HFFc6 (cell line): ENCODE data around the gene IGFALS. TPM values are rescaled to one million over a fixed set of nuclear protein-coding genes. Genes with fewer than 3 reads are reported as not detected.

Experiments
- DNase-seq: peaks from one replicate; pipeline ENCODE4 v3.0.0-alpha.2; 2018
- H3K27ac Mint-ChIP-seq: 2 replicates; pipeline ENCODE4 v1.8.0; 2020; ENCODE audit warnings: mild to moderate bottlenecking, mixed read lengths
- H3K27me3 Mint-ChIP-seq: 2 replicates; pipeline ENCODE4 v1.8.0; 2021; ENCODE audit warnings: mild to moderate bottlenecking, moderate library complexity, mixed read lengths; ENCODE audit not compliant: insufficient read depth
- H3K36me3 Mint-ChIP-seq: 2 replicates; pipeline ENCODE4 v1.8.0; 2021; ENCODE audit warnings: low read depth, mixed read lengths
- H3K4me1 Mint-ChIP-seq: 2 replicates; pipeline ENCODE4 v1.8.0; 2020; ENCODE audit warnings: low read depth, mixed read lengths
- H3K4me3 Mint-ChIP-seq: 2 replicates; pipeline ENCODE4 v1.8.0; 2020; ENCODE audit warnings: mild to moderate bottlenecking, moderate library complexity, mixed read lengths
- H3K9me3 Mint-ChIP-seq: 2 replicates; pipeline ENCODE4 v1.8.0; 2020; ENCODE audit warnings: mild to moderate bottlenecking, mixed read lengths
- CTCF ChIP-seq: fragments of 200-600 bp; sonication (generic); IDR thresholded peaks from 2 replicates; pipeline ENCODE4 v1.5.0; 2021; ENCODE audit warnings: antibody characterized with exemption, mild to moderate bottlenecking
- total RNA-seq, 6 experiments: library from RNA; stranded (reverse); fragmentation: NEBNext Ultra II Directional; extraction: Animal tissue kit (Norgen Biotek cat#: 25700); gene quantifications; 2 replicates in 1 of 6; 3 replicates in 5 of 6; pipeline ENCODE4 v1.2.3, GENCODE V29; 2021

The IGFALS gene
- total RNA-seq, 6 experiments from 2014 or later: not detected

GRCh38 chr16:1816396-1817275, 23.1 kb upstream of the IGFALS start:
- TF ChIP-seq CTCF: no peak

GRCh38 chr16:1815461-1815860, 22.0 kb upstream of the IGFALS start:
- DNase-seq: no peak
- H3K4me3 Mint-ChIP-seq: no peak overlapping the region
- H3K36me3 Mint-ChIP-seq: peaks cover 8% of the 10 kb centered on the region; the same call in 1 of the 2 replicates
- TF ChIP-seq CTCF: no peak
- H3K27me3 Mint-ChIP-seq: no peaks in the 10 kb centered on the region
- H3K9me3 Mint-ChIP-seq: no peaks in the 10 kb centered on the region
- no peak overlapping the region for H3K27ac Mint-ChIP-seq
- peaks cover 5% of the 10 kb centered on the region; the same call in 1 of the 2 replicates for H3K4me1 Mint-ChIP-seq

More at GRCh38 chr16:1816396-1817275, 23.1 kb upstream of the IGFALS start:
- peaks cover 5% of the 10 kb centered on the region; the same call in 1 of the 2 replicates for H3K4me1 Mint-ChIP-seq
- H3K4me3 Mint-ChIP-seq: no peak overlapping the region
- DNase-seq: no peak
- H3K27me3 Mint-ChIP-seq: no peaks in the 10 kb centered on the region
- no peak overlapping the region for H3K27ac Mint-ChIP-seq
- no peaks in the 10 kb centered on the region for H3K9me3 Mint-ChIP-seq
- H3K36me3 Mint-ChIP-seq: peaks cover 8% of the 10 kb centered on the region; the same call in 1 of the 2 replicates

GRCh38 chr16:1812732-1813163, 19.2 kb upstream of the IGFALS start:
- Mint-ChIP-seq H3K4me1 (peaks cover 5% of the 10 kb centered on the region; the same call in 1 of the 2 replicates), H3K4me3 (no peak overlapping the region), H3K27me3 (no peaks in the 10 kb centered on the region), H3K36me3 (peaks cover 8% of the 10 kb centered on the region; the same call in 1 of the 2 replicates), H3K9me3 (no peaks in the 10 kb centered on the region), H3K27ac (no peak overlapping the region)
- DNase-seq: peak; percentile 35
- TF ChIP-seq CTCF: peak; percentile 69

GRCh38 chr16:1810536-1810935, 17.0 kb upstream of the IGFALS start:
- no peak overlapping the region for H3K27ac Mint-ChIP-seq
- DNase-seq: no peak
- H3K4me3 Mint-ChIP-seq: no peak overlapping the region
- H3K36me3 Mint-ChIP-seq: peaks cover 13% of the 10 kb centered on the region; the same call in 1 of the 2 replicates
- no peaks in the 10 kb centered on the region for H3K9me3 Mint-ChIP-seq
- H3K27me3 Mint-ChIP-seq: no peaks in the 10 kb centered on the region
- H3K4me1 Mint-ChIP-seq: peaks cover 5% of the 10 kb centered on the region; the same call in 1 of the 2 replicates
- no peak for TF ChIP-seq CTCF

- Mint-ChIP-seq H3K4me3 (no peak overlapping the region), H3K27me3 (no peaks in the 10 kb centered on the region), H3K9me3 (no peaks in the 10 kb centered on the region), H3K36me3 (peaks cover 13% of the 10 kb centered on the region; the same call in 1 of the 2 replicates), H3K27ac (no peak overlapping the region), H3K4me1 (peaks cover 5% of the 10 kb centered on the region; the same call in 1 of the 2 replicates)
- DNase-seq: no peak
- TF ChIP-seq CTCF: no peak
Measured at GRCh38 chr16:1810106-1810505, 16.6 kb upstream of the IGFALS start.
